HG03066 (cell line): Measurements from ENCODE around the gene PCDHGB7.
"Not testable (repeated sequence)": the region's sequence is repeated elsewhere in the genome, so short reads cannot be mapped to it uniquely, and the experiment has no call there.

Experiments
- ATAC-seq: cut with Tn5 transposase; IDR thresholded peaks from one replicate; pipeline ENCODE4 v1.9.1; 2021; ENCODE audit warnings: low read depth; ENCODE audit not compliant: unreplicated experiment

PCDHGB7 gene

DNA sequence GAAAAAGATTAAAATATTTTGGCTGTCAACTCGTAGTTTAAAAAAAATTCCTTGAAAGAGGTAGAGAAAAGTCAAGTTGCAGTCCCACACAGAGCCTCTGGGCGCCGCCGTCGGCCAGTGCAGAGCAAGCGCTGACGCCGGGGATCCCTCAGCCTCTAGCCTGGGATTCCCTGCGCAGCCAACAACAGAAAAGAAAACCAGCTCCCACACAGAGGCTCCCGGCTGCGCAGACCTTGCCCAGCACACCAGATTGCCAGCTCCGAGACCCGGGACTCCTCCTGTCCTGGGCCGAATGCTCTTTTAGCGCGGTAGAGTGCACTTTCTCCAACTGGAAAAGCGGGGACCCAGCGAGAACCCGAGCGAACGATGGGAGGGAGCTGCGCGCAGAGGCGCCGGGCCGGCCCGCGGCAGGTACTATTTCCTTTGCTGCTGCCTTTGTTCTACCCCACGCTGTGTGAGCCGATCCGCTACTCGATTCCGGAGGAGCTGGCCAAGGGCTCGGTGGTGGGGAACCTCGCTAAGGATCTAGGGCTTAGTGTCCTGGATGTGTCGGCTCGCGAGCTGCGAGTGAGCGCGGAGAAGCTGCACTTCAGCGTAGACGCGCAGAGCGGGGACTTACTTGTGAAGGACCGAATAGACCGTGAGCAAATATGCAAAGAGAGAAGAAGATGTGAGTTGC is at the start of gene PCDHGB7:
TSS of gene PCDHGB7 (plus strand) at position 184 of the 679 bp plus-strand sequence. CDS start at position 367, 183 bp downstream.
- peak; percentile 43 for ATAC-seq

DNA sequence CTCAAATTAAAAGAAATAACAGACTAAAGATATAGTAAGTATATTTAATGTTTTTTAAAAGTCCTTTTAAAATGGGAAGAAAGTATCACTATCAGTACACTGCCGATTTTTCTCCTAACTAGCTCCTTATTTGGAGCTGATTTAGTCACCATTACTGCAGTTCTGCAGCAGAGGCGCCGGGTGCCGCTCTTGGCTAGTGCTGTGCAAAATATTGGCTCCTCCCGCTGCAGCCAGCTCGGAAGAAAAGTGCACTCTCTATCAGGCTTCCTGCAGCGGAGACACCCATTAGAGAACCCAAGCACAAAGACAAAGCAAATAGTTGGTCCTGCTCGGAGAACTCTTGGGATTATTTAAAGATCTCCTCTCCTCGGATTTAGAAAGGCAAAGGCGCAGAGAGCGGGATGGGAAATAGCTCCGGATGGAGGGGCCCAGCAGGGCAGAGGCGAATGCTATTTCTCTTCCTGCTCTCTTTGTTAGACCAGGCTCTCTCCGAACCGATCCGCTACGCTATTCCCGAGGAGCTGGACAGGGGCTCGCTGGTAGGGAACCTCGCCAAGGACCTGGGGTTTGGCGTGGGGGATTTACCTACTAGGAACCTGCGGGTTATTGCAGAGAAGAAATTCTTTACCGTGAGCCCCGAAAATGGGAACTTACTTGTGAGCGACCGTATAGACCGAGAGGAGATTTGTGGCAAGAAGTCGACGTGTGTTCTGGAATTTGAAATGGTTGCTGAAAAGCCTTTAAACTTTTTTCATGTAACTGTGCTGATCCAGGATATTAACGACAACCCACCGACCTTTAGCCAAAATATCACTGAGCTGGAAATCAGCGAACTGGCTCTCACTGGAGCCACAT is 47.3 kb upstream of the PCDHGB7 start, which contains the start of gene PCDHGB3:
TSS of gene PCDHGB3 (plus strand) at position 249 of the 855 bp plus-strand sequence. CDS start at position 402, 153 bp downstream.
- ATAC-seq: no peak

DNA sequence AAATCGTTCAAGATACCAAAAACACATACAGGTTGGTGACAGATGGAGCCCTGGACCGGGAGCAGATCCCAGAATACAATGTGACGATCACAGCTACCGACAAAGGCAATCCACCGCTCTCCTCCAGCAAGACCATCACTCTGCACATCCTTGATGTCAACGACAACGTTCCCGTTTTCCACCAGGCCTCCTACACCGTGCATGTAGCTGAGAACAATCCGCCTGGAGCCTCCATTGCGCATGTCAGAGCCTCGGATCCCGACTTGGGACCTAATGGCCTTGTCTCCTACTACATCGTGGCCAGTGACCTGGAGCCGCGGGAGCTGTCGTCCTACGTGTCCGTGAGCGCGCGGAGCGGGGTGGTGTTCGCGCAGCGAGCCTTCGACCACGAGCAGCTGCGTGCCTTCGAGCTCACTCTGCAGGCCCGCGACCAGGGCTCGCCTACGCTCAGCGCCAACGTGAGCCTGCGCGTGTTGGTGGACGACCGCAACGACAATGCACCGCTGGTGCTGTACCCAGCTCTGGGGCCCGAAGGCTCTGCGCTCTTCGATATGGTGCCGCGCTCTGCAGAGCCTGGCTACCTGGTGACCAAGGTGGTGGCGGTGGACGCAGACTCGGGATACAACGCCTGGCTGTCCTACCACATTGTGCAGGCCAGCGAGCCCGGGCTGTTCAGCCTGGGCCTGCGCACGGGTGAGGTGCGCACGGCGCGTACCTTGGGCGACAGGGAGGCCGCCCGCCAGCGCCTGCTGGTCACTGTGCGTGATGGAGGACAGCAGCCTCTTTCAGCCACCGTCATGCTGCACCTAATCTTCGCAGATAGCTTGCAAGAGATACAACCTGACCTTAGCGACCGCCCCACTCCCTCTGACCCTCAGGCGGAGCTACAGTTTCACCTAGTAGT is 45.7 kb upstream of the PCDHGB7 start:
- ATAC-seq: no peak

DNA sequence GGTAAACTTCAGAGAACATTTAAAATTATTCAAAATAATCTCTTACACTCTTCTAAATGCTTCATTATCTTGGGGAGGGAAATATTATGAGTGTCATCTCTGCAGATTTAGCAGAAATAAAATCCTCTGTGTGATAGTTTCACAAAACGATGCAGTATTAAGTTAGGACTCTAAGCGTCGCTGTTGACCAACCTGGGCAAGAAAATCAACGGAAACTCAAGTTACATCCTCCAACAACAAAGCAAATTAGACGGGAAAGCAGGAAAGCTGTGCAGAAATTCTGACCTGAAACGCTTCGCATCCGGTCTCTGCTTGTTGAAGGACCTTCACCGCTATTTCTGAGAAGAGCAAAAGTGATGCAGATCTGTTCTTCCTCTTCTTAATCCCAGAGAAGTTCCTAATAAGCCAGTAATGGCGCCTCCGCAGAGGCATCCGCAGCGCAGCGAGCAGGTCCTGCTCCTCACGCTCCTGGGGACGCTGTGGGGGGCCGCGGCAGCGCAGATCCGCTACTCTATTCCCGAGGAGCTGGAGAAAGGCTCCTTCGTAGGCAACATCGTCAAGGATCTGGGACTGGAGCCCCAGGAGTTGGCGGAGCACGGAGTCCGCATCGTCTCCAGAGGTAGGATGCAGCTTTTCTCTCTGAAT is 43.7 kb upstream of the PCDHGB7 start, which contains the start of gene PCDHGA6:
TSS of gene PCDHGA6 (plus strand) at position 219 of the 645 bp plus-strand sequence. CDS start at position 412, 193 bp downstream.
- ATAC-seq: no peak

DNA sequence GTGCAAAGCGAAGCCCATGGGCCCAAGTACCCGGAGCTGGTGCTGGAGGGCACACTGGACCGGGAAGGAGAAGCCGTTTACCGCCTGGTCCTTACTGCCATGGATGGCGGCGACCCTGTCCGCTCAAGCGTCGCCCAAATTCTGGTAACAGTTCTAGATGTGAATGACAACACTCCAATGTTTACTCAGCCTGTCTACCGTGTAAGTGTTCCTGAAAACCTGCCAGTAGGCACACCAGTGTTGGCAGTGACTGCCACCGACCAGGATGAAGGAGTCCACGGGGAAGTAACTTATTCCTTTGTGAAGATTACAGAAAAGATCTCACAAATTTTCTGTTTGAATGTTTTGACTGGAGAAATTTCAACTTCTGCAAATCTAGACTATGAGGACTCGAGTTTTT is 42.9 kb upstream of the PCDHGB7 start:
- no peak for ATAC-seq

DNA sequence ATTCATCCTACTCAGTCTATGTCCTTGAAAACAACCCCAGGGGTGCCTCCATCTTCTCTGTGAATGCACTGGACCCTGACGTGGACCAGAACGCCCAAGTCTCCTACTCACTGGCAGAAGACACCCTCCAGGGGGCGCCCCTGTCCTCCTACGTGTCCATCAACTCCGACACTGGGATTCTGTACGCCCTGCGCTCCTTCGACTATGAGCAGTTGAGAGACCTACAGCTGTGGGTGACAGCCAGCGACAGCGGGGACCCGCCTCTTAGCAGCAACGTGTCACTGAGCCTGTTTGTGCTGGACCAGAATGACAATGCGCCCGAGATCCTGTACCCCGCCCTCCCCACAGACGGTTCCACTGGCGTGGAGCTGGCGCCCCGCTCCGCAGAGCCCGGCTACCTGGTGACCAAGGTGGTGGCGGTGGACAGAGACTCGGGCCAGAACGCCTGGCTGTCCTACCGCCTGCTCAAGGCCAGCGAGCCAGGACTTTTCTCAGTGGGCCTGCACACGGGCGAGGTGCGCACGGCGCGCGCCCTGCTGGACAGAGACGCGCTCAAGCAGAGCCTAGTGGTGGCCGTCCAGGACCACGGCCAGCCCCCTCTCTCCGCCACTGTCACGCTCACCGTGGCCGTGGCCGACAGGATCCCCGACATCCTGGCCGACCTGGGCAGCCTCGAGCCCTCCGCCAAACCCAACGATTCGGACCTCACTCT is 41.9 kb upstream of the PCDHGB7 start:
- not testable (repeated sequence) for ATAC-seq

DNA sequence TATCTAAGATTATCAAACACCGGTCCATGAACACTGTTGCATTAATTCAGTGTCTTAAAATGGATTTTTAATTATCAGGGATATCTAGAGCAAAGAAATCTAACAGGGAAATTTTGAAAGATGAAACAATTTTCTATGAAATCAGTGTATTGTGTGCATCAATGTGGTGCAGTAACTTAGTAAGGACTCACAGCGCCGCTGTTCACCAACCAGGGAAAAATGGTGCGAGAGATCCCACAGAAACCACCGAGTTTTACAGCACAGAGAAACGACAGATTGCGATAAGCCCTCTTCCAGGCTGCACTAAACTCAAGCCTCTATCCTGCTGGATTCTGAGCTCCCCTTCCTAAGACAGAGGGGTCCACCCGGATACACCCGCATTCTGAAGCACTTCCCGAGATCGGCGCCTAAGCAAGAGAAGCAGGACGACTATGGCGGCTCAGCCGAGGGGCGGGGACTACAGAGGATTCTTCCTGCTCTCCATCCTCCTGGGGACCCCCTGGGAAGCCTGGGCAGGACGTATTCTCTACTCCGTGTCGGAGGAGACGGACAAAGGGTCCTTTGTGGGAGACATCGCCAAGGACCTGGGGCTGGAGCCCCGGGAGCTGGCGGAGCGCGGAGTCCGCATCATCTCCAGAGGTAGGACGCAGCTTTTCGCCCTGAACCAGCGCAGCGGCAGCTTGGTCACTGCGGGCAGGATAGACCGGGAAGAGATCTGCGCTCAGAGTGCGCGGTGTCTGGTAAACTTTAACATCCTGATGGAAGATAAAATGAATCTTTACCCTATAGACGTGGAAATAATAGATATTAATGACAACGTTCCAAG is 34.8 kb upstream of the PCDHGB7 start, which contains the start of gene PCDHGA7:
TSS of gene PCDHGA7 (plus strand) at position 274 of the 826 bp plus-strand sequence. CDS start at position 432, 158 bp downstream.
- no peak for ATAC-seq

DNA sequence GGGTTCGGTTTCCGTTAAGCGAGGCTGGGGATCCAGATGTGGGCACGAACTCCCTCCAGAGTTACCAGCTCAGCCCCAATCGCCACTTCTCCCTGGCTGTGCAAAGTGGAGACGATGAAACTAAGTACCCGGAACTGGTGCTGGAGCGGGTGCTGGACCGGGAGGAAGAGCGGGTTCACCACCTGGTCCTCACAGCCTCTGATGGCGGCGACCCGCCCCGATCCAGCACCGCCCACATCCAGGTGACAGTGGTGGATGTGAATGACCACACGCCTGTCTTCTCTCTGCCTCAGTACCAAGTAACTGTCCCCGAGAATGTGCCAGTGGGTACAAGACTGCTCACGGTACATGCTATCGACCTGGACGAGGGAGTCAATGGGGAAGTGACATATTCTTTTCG is 34.1 kb upstream of the PCDHGB7 start:
- no peak for ATAC-seq

DNA sequence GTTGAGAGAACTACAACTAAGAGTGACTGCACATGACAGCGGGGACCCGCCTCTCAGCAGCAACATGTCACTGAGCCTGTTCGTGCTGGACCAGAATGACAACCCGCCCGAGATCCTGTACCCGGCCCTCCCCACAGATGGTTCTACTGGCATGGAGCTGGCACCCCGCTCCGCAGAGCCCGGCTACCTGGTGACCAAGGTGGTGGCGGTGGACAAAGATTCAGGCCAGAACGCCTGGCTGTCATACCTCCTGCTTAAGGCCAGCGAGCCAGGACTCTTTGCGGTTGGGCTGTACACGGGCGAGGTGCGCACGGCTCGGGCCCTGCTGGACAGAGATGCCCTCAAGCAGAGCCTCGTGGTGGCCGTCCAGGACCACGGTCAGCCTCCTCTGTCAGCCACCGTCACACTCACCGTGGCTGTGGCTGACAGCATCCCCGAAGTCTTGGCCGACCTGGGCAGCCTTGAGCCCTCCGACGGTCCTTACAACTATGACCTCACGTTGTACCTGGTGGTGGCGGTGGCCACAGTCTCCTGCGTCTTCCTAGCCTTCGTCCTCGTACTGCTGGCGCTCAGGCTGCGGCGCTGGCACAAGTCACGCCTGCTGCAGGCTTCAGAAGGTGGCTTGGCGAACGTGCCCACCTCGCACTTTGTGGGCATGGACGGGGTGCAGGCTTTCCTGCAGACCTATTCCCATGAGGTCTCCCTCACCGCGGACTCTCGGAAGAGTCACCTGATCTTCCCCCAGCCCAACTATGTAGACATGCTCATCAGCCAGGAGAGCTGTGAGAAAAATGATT is 32.8 kb upstream of the PCDHGB7 start:
- no peak for ATAC-seq

DNA sequence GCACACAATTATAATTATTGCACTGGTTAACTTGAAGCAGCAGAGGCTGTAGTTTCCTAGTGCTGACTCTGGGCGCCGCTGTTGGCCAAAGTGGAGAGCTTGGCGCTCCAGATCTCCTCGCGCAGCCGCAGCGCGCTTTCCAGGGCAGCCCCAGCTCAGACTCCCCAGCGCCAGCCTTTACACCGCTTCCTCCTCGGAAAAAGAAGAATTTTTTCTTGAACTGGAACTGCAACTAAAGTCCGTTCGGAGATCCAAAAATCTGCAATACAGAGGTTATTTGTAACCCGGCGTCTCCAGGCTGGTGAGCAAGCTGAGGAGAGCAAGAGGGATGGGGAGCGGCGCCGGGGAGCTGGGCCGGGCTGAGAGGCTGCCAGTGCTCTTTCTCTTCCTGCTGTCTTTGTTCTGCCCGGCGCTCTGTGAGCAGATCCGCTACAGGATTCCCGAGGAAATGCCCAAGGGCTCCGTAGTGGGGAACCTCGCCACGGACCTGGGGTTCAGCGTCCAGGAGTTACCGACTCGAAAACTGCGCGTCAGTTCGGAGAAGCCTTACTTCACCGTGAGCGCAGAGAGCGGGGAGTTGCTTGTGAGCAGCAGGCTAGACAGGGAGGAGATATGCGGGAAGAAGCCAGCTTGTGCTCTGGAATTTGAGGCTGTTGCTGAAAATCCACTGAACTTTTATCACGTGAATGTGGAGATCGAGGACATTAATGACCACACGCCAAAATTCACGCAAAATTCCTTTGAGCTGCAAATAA is 29.7 kb upstream of the PCDHGB7 start, which contains the start of gene PCDHGB4:
TSS of gene PCDHGB4 (plus strand) at position 142 of the 755 bp plus-strand sequence. CDS start at position 329, 187 bp downstream.
- not testable (repeated sequence) for ATAC-seq

DNA sequence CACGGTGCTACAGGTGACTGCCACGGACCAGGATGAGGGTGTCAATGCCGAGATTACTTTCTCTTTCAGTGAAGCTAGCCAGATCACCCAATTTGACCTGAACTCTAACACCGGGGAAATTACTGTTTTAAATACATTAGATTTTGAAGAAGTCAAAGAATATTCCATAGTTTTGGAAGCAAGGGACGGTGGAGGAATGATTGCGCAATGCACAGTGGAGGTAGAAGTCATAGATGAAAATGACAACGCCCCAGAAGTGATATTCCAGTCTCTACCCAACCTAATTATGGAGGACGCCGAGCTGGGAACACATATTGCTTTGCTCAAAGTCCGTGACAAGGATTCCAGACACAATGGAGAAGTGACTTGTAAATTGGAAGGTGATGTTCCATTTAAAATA is 28.8 kb upstream of the PCDHGB7 start:
- no peak for ATAC-seq

DNA sequence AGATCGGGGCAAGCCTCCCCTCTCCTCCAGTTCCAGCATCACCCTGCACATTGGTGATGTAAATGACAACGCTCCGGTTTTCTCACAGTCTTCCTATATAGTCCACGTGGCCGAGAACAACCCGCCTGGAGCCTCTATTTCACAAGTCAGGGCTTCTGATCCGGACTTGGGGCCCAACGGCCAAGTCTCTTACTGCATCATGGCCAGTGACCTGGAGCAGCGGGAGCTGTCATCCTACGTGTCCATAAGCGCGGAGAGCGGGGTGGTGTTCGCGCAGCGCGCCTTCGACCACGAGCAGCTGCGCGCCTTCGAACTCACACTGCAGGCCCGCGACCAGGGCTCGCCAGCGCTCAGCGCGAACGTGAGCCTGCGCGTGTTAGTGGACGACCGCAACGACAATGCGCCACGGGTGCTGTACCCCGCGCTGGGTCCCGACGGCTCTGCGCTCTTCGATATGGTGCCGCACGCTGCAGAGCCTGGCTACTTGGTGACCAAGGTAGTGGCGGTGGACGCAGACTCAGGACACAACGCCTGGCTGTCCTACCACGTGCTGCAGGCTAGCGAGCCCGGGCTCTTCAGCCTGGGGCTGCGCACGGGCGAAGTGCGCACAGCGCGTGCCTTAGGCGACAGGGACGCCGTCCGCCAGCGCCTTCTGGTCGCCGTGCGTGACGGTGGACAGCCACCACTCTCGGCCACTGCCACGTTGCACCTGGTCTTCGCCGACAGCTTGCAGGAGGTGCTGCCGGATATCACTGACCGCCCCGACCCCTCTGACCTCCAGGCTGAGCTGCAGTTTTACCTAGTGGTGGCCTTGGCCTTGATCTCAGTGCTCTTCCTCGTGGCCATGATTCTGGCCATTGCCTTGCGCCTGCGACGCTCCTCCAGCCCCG is 28.1 kb upstream of the PCDHGB7 start:
- ATAC-seq: no peak

DNA sequence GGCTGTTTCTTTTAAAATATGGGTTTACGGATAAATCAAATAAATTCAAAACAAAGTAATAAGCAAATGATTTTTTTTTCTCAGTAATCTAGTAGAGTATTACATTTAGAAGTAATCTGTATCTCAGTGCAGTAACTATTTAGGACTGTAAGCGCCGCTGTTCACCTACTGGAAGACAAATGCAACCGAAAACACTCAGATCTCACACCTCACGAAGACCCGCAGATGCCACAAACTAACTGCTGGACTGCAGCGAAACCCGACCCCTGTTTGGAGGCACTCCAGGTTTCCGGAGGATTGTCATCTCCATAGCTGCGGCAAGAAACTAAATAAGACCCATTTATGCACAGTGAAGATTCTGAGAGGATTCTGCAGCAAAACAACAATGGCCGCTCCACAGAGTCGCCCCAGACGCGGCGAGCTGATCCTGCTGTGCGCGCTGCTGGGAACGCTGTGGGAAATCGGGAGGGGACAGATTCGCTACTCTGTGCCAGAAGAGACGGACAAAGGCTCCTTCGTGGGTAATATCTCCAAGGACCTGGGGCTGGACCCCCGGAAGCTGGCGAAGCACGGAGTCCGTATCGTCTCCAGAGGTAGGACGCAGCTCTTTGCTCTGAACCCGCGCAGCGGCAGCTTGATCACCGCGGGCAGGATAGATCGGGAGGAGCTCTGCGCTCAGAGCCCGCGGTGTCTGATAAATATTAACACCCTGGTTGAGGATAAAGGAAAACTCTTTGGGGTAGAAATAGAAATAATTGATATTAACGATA is 24.9 kb upstream of the PCDHGB7 start, which contains the start of gene PCDHGA8:
TSS of gene PCDHGA8 (plus strand) at position 205 of the 770 bp plus-strand sequence. CDS start at position 386, 181 bp downstream.
- ATAC-seq: no peak

DNA sequence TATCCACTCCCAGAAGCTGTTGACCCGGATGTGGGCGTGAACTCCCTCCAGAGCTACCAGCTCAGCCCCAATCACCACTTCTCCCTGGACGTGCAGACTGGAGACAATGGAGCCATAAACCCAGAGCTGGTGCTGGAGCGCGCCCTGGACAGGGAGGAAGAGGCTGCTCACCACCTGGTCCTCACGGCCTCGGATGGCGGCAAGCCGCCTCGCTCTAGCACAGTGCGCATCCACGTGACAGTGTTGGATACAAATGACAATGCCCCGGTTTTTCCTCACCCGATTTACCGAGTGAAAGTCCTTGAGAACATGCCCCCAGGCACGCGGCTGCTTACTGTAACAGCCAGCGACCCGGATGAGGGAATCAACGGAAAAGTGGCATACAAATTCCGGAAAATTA is 24.2 kb upstream of the PCDHGB7 start:
- ATAC-seq: no peak
